ENCODE results near the gene KIAA0040. TPM values are rescaled to one million over a fixed set of nuclear protein-coding genes. Genes with fewer than 3 reads are reported as not detected.

The KIAA0040 gene
- total and polyA plus RNA-seq, 10 of the 15 experiments (the other 5 are each of a cell fraction or from before 2014, with no cell fraction given) = 7.6 to 47.7 (median 23.5) TPM

GRCh38 chr1:175217721-175218531 is 25.4 kb upstream of the KIAA0040 start:
- Histone ChIP-seq H4K20me1 (ENCODE audit: control insufficient read depth, insufficient read depth) (no peaks in the 10 kb centered on the region), H3K27me3 (replicated peaks in 1 of 2; ENCODE audit: control insufficient read depth in 2 of 2, insufficient read depth in 2 of 2, low read length in 1 of 2) (no peaks in the 10 kb centered on the region), H3K9ac (ENCODE audit: control insufficient read depth, insufficient read depth, low read length) (no peak overlapping the region), H3K4me2 (ENCODE audit: control insufficient read depth, insufficient read depth) (no peak overlapping the region; the same call in 1 of the 2 replicates), H3K9me3 (replicated peaks; ENCODE audit: control insufficient read depth, insufficient read depth, low read length) (no peaks in the 10 kb centered on the region), H3K4me3 (no peak overlapping the region), H3K4me1 (ENCODE audit: control insufficient read depth, insufficient read depth, low read length) (peaks cover 14% of the 10 kb centered on the region), H2AFZ (ENCODE audit: control insufficient read depth, low read depth, low read length) (peak overlapping the region; percentile 48), H3K36me3 (ENCODE audit: control insufficient read depth in 2 of 2, insufficient read depth in 2 of 2, low read length in 1 of 2) (no peaks in the 10 kb centered on the region), H3K27ac (ENCODE audit: control insufficient read depth, insufficient read depth) (no peak overlapping the region), H3K79me2 (ENCODE audit: control insufficient read depth, insufficient read depth, low read length) (no peaks in the 10 kb centered on the region)
- FAIRE-seq (peak; percentile 41), ATAC-seq (peak; percentile 35; the same call in 2 of the 3 replicates), DNase-seq (ENCODE audit: low read depth, low spot score) (no peak)
- ChIA-PET CTCF (interaction anchor here (0.7 to 2.9 kb wide), 5 partner anchors 9 to 63 kb away, joined by 3 to 15 read pairs (median 5); no protein-coding TSS in a partner anchor), POLR2A (no interaction called here), RAD21 (ENCODE audit: unreplicated experiment) (interaction anchor here (1.0 kb wide), 1 partner anchor 63 kb away, joined by 3 read pairs; no protein-coding TSS in a partner anchor), SMC1A (ENCODE audit: uncharacterized antibody, unreplicated experiment) (interaction anchor here (0.9 to 4.3 kb wide), 7 partner anchors 9 to 101 kb away, joined by 3 to 28 read pairs (median 4); no protein-coding TSS in a partner anchor)
- BruUV-seq (replicated peaks) = no TSS peak
- 19% methylated on average over 10 of the region's 10 CpGs for WGBS (ENCODE audit: insufficient coverage, insufficient replicate concordance, low lambda C conversion rate, missing lambda C conversion rate)
- in situ Hi-C loops (cut with MboI) (no loop called here), intact Hi-C loops (cut with micrococcal nuclease; ENCODE audit: unreplicated experiment) (no loop called here)
- TF ChIP-seq MEF2B (IDR thresholded peaks at IDR 0.05; ENCODE audit: partially characterized antibody, poor library complexity, severe bottlenecking) = peak; percentile 51
- TF ChIP-seq TCF12 (IDR thresholded peaks at IDR 0.05; ENCODE audit: low read depth, low read length) = no peak

DNA sequence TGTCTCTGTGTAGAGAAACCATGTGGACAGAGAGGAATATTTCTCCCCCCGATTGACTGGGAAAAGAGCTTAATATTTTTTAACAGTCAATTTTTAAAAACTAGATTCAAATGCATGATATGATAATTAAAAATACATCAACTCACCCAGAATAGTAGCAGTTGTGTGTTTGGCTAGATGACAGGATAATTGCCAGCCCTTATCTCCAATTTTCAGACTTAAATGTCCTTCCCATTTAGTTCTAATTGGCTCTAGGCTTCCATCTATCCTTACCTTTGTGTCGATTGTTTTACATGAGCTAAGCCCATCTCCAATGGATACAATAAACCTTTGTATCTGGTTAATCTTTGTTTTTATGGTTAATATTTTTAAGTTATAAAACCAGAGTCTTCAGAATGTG is 23.9 kb upstream of the KIAA0040 start:
- intact Hi-C loops (cut with micrococcal nuclease; ENCODE audit: unreplicated experiment) = no loop called here
- H3K9ac ChIP-seq (ENCODE audit: control insufficient read depth, insufficient read depth, low read length) = no peak overlapping the region
- H2AFZ ChIP-seq (ENCODE audit: control insufficient read depth, low read depth, low read length) = no peak overlapping the region
- no peak overlapping the region for H3K4me3 ChIP-seq
- H3K27me3 ChIP-seq (replicated peaks in 1 of 2; ENCODE audit: control insufficient read depth in 2 of 2, insufficient read depth in 2 of 2, low read length in 1 of 2) = no peaks in the 10 kb centered on the region
- H3K36me3 ChIP-seq (ENCODE audit: control insufficient read depth in 2 of 2, insufficient read depth in 2 of 2, low read length in 1 of 2) = no peaks in the 10 kb centered on the region
- H4K20me1 ChIP-seq (ENCODE audit: control insufficient read depth, insufficient read depth) = no peaks in the 10 kb centered on the region
- ChIA-PET CTCF (interaction anchor here (0.7 to 2.9 kb wide), 8 partner anchors 8 to 102 kb away, joined by 3 to 15 read pairs (median 4); no protein-coding TSS in a partner anchor), RAD21 (ENCODE audit: unreplicated experiment) (no interaction called here), POLR2A (no interaction called here), SMC1A (ENCODE audit: uncharacterized antibody, unreplicated experiment) (interaction anchor here (0.6 to 4.3 kb wide), 11 partner anchors 8 to 404 kb away, joined by 3 to 28 read pairs (median 4); no protein-coding TSS in a partner anchor)
- no peaks in the 10 kb centered on the region for H3K79me2 ChIP-seq (ENCODE audit: control insufficient read depth, insufficient read depth, low read length)
- DNase-seq (ENCODE audit: low read depth, low spot score) (no peak), FAIRE-seq (no peak), ATAC-seq (no peak)
- H3K4me1 ChIP-seq (ENCODE audit: control insufficient read depth, insufficient read depth, low read length) = peaks cover 14% of the 10 kb centered on the region
- no peaks in the 10 kb centered on the region for H3K9me3 ChIP-seq (replicated peaks; ENCODE audit: control insufficient read depth, insufficient read depth, low read length)
- no peak overlapping the region for H3K27ac ChIP-seq (ENCODE audit: control insufficient read depth, insufficient read depth)
- H3K4me2 ChIP-seq (ENCODE audit: control insufficient read depth, insufficient read depth) = no peak overlapping the region
- 94% methylated on average over 2 of the region's 2 CpGs for WGBS (ENCODE audit: insufficient coverage, insufficient replicate concordance, low lambda C conversion rate, missing lambda C conversion rate)
- in situ Hi-C loops (cut with MboI) = no loop called here
- BruUV-seq (replicated peaks) = no TSS peak
- TF ChIP-seq REST (IDR thresholded peaks at IDR 0.05; ENCODE audit: low read depth, low read length) (no peak), MYC (IDR thresholded peaks at IDR 0.05; ENCODE audit: insufficient read depth, insufficient read length, insufficient replicate concordance, low read length, severe bottlenecking) (no peak), NFXL1 (IDR thresholded peaks at IDR 0.05; ENCODE audit: borderline replicate concordance) (no peak), ZBED1 (IDR thresholded peaks at IDR 0.05; ENCODE audit: borderline replicate concordance) (no peak), MTA2 (IDR thresholded peaks at IDR 0.05; ENCODE audit: low read depth) (no peak), STAT3 (IDR thresholded peaks at IDR 0.05; ENCODE audit: low read depth, low read length) (no peak), POLR2AphosphoS5 (IDR thresholded peaks at IDR 0.05; ENCODE audit: low read length) (no peak), SRF (IDR thresholded peaks at IDR 0.05; ENCODE audit: low read depth in 2 of 2, low read length in 2 of 2) (no peak), YBX1 (IDR thresholded peaks at IDR 0.05) (no peak), CREB1 (IDR thresholded peaks at IDR 0.05; ENCODE audit: low read depth) (no peak), BMI1 (IDR thresholded peaks at IDR 0.05; ENCODE audit: borderline replicate concordance) (no peak), TCF12 (IDR thresholded peaks at IDR 0.05; ENCODE audit: low read depth, low read length) (no peak), TAF1 (IDR thresholded peaks at IDR 0.05; ENCODE audit: borderline replicate concordance, low read depth, low read length) (no peak)
